ENCODE data around the gene USP17L11.
"Not testable (repeated sequence)": the region's sequence is repeated elsewhere in the genome, so short reads cannot be mapped to it uniquely, and the experiment has no call there.

- TF ChIP-seq POLR2AphosphoS5, CTCF, POLR2A, EP300 (IDR thresholded peaks at IDR 0.05): not testable (repeated sequence)
Measured at GRCh38 chr4:9215105-9215504, at the start of gene USP17L11.

Data from stomach (tissue), 4 donors.